Heart left ventricle (tissue), 13 donors: ENCODE measurements around the gene GLS2.

Experiments
- CTCF ChIP-seq, 12 donors: fragments of 200-600 bp; sonication (generic) in 4 of 12; IDR thresholded peaks; one replicate each; pipeline versions ENCODE4 v1.5.0 to v1.8.0; 2018 to 2022; ENCODE audit warnings: antibody characterized with exemption in 12 of 12, mild to moderate bottlenecking in 5 of 12
- POLR2A ChIP-seq, 2 donors: fragments of 450-650 bp; IDR thresholded peaks; one replicate each; pipeline ENCODE4 v1.6.1; 2017; ENCODE audit warnings: antibody characterized with exemption in 2 of 2, mild to moderate bottlenecking in 2 of 2, moderate library complexity in 2 of 2
- donor health status: ischemic (EF 13 %, LVEDD 7.1; RV severe dilation, severe dysfunction).
- donor health status: DM: no; HTN: yes; CAD: no.
- donor health status: DM: no; HTN: no; CAD: no.
- donor health status: ischemic (EF 25% LVEDD 6.9; RV normal size, moderate dysfunction).
- donor health status: ischemic (EF 25% LVEDD 5.7; RV mildly dilated, moderate dysfunction).
- donor health status: ischemic (EF 35%, LVEDD 5.7; RV mildly dilated, moderate dysfunction).
- donor health status: nonischemic (EF 11% LVEDD 7.7; RV severe dilation, severe dysfunction).
- donor health status: DM: yes; HTN: yes; CAD: no.
- donor health status: PGD.
- donor health status: ischemic (EF 29% LVEDD 5.4; RV normal size, mild dysfunction).
- donor health status: nonischemic (EF 23%, LVEDD 6.1; RV moderate dilation, normal function).

GRCh38 chr12:56486694-56487093 is 1.3 kb downstream of the GLS2 start:
- no peak for TF ChIP-seq CTCF (IDR thresholded peaks at IDR 0.05)
- TF ChIP-seq POLR2A (IDR thresholded peaks at IDR 0.05), result no peak
